Measurements from ENCODE around the gene PDE9A. TPM values are rescaled to one million over a fixed set of nuclear protein-coding genes. Genes with fewer than 3 reads are reported as not detected.

Gene PDE9A
- total RNA-seq, 2 donors from 2014 or later = 45.9 to 62.4 TPM

DNA sequence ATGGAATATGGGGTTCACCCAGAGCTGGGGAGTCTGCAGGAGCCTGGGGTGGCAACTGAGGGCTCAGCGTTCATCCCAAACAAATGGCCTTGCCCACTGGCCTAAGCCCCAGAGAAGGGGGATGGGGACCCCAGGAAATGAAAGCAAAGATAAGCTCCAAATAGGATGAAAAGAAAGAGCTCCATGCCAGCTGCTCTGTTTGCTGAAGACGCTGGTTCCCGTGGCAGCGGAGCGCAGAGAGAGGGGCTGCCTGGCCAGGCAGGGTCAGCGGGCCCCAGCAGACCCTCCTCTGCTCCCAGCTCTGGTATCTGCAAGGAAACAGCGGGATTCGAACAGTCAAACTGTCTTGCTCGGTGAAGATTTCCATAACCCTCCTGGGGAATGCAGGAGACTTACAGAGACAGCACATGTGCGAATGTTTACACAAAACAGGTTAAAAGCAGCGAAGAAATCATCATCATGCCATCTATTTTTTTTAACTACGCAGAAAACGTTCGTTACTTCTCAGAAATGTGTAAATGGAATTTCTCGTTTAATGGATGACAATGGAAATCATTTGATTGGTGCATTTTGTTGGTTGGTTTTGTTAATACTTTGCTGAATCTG, 94.4 kb downstream of the PDE9A start:
- Mint-ChIP-seq H3K27me3 (ENCODE audit: insufficient read depth) (no peaks in the 10 kb centered on the region), H3K9me3 (no peaks in the 10 kb centered on the region), H3K4me3 (no peak overlapping the region), H3K27ac (no peak overlapping the region), H3K36me3 (ENCODE audit: low read depth) (peaks cover 44% of the 10 kb centered on the region), H3K4me1 (peaks cover 25% of the 10 kb centered on the region)
- Histone ChIP-seq H3K36me3 (ENCODE audit: control insufficient read depth, insufficient read depth, low read length) (peaks cover 9% of the 10 kb centered on the region), H3K9me3 (ENCODE audit: control insufficient read depth, low read length) (no peaks in the 10 kb centered on the region), H3K9ac (ENCODE audit: extremely low read depth, low read length, poor library complexity, severe bottlenecking) (no peak overlapping the region), H3K27ac (ENCODE audit: low read depth, low read length) (peak overlapping the region; percentile 67), H3K4me1 (ENCODE audit: control insufficient read depth, insufficient read depth, low read length) (peaks cover 5% of the 10 kb centered on the region), H3K4me3 (ENCODE audit: low read length) (no peak overlapping the region), H3K27me3 (ENCODE audit: control insufficient read depth, insufficient read depth, low read length, poor library complexity, severe bottlenecking) (no peaks in the 10 kb centered on the region)
- no peak for DNase-seq
- 93 to 94% methylated on average over 11 to 15 of the region's 15 CpGs for WGBS, 2 experiments (ENCODE audit: insufficient coverage in 1 of 2, insufficient read length in 1 of 2)
- TF ChIP-seq, protein P1, sequence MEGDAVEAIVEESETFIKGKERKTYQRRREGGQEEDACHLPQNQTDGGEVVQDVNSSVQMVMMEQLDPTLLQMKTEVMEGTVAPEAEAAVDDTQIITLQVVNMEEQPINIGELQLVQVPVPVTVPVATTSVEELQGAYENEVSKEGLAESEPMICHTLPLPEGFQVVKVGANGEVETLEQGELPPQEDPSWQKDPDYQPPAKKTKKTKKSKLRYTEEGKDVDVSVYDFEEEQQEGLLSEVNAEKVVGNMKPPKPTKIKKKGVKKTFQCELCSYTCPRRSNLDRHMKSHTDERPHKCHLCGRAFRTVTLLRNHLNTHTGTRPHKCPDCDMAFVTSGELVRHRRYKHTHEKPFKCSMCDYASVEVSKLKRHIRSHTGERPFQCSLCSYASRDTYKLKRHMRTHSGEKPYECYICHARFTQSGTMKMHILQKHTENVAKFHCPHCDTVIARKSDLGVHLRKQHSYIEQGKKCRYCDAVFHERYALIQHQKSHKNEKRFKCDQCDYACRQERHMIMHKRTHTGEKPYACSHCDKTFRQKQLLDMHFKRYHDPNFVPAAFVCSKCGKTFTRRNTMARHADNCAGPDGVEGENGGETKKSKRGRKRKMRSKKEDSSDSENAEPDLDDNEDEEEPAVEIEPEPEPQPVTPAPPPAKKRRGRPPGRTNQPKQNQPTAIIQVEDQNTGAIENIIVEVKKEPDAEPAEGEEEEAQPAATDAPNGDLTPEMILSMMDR (conservative IDR thresholded peaks at IDR 0.05) = no peak

DNA sequence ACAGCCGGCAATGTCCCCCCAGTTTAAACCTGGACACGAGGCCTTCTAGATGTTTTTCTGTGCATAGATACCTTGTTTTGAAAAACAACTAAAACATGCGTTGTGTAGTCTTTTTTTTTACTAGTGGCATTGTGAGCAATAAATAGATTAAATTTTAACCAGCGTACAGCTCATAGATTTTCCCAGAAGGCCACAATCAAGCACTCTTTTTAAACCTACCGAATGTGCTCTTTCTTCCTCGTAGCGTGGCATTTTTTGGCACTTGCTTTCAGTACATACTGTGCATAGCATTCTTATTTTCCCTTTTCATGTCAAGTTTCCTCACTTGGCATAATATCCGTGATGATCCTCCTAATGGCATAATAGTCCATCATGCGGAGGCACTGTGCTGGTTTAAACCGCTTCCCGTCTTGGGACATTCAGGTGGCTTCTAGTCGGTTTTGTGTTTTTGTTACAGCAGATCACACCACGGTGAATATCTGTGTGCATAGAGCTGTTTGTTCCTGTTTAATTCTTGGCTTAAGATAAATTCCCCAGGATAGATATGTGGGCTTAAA, 95.3 kb downstream of the PDE9A start:
- H3K9ac ChIP-seq (ENCODE audit: extremely low read depth, low read length, poor library complexity, severe bottlenecking) = no peak overlapping the region
- H3K4me3 Mint-ChIP-seq = no peak overlapping the region
- H3K4me1 ChIP-seq (ENCODE audit: control insufficient read depth, insufficient read depth, low read length) = peaks cover 5% of the 10 kb centered on the region
- H3K36me3 Mint-ChIP-seq (ENCODE audit: low read depth) = peaks cover 36% of the 10 kb centered on the region
- H3K4me3 ChIP-seq (ENCODE audit: low read length) = no peak overlapping the region
- no peak overlapping the region for H3K27ac ChIP-seq (ENCODE audit: low read depth, low read length)
- 88 to 89% methylated on average over 12 to 13 of the region's 13 CpGs for WGBS, 2 experiments (ENCODE audit: insufficient coverage in 1 of 2, insufficient read length in 1 of 2)
- TF ChIP-seq, protein P1 (conservative IDR thresholded peaks at IDR 0.05) = no peak
- no peak overlapping the region for H3K27ac Mint-ChIP-seq
- H3K4me1 Mint-ChIP-seq = peaks cover 25% of the 10 kb centered on the region
- no peaks in the 10 kb centered on the region for H3K27me3 Mint-ChIP-seq (ENCODE audit: insufficient read depth)
- no peaks in the 10 kb centered on the region for H3K9me3 Mint-ChIP-seq
- H3K27me3 ChIP-seq (ENCODE audit: control insufficient read depth, insufficient read depth, low read length, poor library complexity, severe bottlenecking) = no peaks in the 10 kb centered on the region
- no peak for DNase-seq
- H3K36me3 ChIP-seq (ENCODE audit: control insufficient read depth, insufficient read depth, low read length) = peaks cover 9% of the 10 kb centered on the region
- no peaks in the 10 kb centered on the region for H3K9me3 ChIP-seq (ENCODE audit: control insufficient read depth, low read length)

DNA sequence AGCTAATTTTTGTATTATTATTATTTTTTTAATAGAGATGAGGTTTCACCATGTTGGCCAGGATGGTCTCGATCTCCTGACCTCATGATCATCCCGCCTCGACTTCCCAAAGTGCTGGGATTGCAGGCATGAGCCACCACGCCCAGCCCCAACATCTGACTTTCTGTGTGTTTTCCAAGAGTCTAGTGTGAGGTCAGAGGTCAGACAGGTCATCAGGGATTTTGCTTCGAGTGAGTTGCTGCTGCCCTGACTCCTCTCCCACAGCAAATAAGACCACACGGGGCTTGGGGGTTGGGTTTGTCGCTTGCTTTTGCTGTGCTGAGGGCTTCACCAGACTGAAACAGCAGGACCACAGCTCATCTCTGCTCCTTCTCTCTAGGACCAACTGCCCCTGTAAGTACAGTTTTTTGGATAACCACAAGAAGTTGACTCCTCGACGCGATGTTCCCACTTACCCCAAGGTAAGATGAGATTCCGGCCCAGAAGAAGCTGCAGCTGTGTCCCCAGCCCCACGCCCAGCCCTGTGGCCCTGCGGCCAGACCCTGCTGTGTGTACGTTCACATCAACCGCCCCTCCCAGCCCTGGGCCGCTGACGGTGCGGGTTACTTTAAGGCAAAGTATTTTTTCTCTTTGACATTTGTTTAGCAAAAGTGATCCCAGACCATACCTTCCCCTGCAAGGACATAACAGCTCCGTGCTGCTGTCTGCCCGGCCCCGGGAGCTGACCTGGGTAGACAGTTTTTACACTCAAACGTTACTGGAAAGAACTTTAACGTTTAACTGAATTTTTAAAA, 97.5 kb downstream of the PDE9A start:
- Mint-ChIP-seq H3K4me1 (peaks cover 25% of the 10 kb centered on the region), H3K27ac (no peak overlapping the region), H3K9me3 (no peaks in the 10 kb centered on the region), H3K4me3 (no peak overlapping the region), H3K36me3 (ENCODE audit: low read depth) (peaks cover 39% of the 10 kb centered on the region), H3K27me3 (ENCODE audit: insufficient read depth) (no peaks in the 10 kb centered on the region)
- H3K9ac ChIP-seq (ENCODE audit: extremely low read depth, low read length, poor library complexity, severe bottlenecking) = no peak overlapping the region
- no peaks in the 10 kb centered on the region for H3K9me3 ChIP-seq (ENCODE audit: control insufficient read depth, low read length)
- TF ChIP-seq, protein P1 (conservative IDR thresholded peaks at IDR 0.05) = no peak
- WGBS, 2 experiments (ENCODE audit: insufficient coverage in 1 of 2, insufficient read length in 1 of 2) = 94 to 95% methylated on average over 17 to 23 of the region's 23 CpGs
- H3K27ac ChIP-seq (ENCODE audit: low read depth, low read length) = no peak overlapping the region
- H3K4me1 ChIP-seq (ENCODE audit: control insufficient read depth, insufficient read depth, low read length) = peaks cover 5% of the 10 kb centered on the region
- H3K27me3 ChIP-seq (ENCODE audit: control insufficient read depth, insufficient read depth, low read length, poor library complexity, severe bottlenecking) = no peaks in the 10 kb centered on the region
- H3K4me3 ChIP-seq (ENCODE audit: low read length) = no peak overlapping the region
- DNase-seq = no peak
- peaks cover 23% of the 10 kb centered on the region for H3K36me3 ChIP-seq (ENCODE audit: control insufficient read depth, insufficient read depth, low read length)
